IMR-90 (cell line): ENCODE measurements around the gene PCOLCE2. TPM values are rescaled to one million over a fixed set of nuclear protein-coding genes. Genes with fewer than 3 reads are reported as not detected.

Experiments used
- ATAC-seq: fragments of 200-7000 bp; cut with Tn5 transposase; 2 replicates; pipeline ENCODE4 v1.9.1; 2020; ENCODE audit warnings: low read depth, mild to moderate bottlenecking, moderate library complexity
- BruUV-seq: library from RNA; stranded (reverse); fragments of 400-500 nt; replicated peaks from 2 replicates; lab custom pipeline; 2021; lab: Mats Ljungman, UMichigan
- CTCF ChIA-PET: fragments of 300-600 bp; formaldehyde crosslinking; extraction: SDS; loops from one replicate; lab custom pipeline; 2021; ENCODE audit warnings: antibody characterized with exemption; lab: Yijun Ruan, JAX
- POLR2A ChIA-PET: fragments of 300-600 bp; sonication (Branson Sonifier 250); formaldehyde crosslinking; loops from one replicate; lab custom pipeline; 2022; ENCODE audit warnings: antibody characterized with exemption; ENCODE audit not compliant: unreplicated experiment; lab: Charles Lee
- DNase-seq: peaks from one replicate; pipeline ENCODE4 v3.0.0; 2013
- H2AFZ ChIP-seq: replicated peaks from 2 replicates; pipeline ENCODE3; 2013; ENCODE audit warnings: low read length, mild to moderate bottlenecking; ENCODE audit not compliant: poor library complexity
- H2AK5ac ChIP-seq: 2 replicates; pipeline ENCODE4 v1.6.1; 2013; ENCODE audit warnings: low read depth, low read length, inconsistent platforms
- H2AK9ac ChIP-seq: replicated peaks from 2 replicates; pipeline ENCODE3; 2013; ENCODE audit warnings: mild to moderate bottlenecking, low read depth, low read length, moderate library complexity; ENCODE audit not compliant: poor library complexity
- H2BK120ac ChIP-seq: 2 replicates; pipeline ENCODE4 v1.6.1; 2013; ENCODE audit warnings: low read depth, low read length, inconsistent platforms
- H2BK15ac ChIP-seq: 3 replicates; pipeline ENCODE4 v1.6.1; 2013; ENCODE audit warnings: low read depth, low read length, inconsistent platforms
- H2BK20ac ChIP-seq: 2 replicates; pipeline ENCODE4 v1.6.1; 2013; ENCODE audit warnings: low read depth, mild to moderate bottlenecking, inconsistent platforms, low read length, moderate library complexity
- H2BK5ac ChIP-seq: 2 replicates; pipeline ENCODE4 v1.6.1; 2013; ENCODE audit warnings: mild to moderate bottlenecking, low read depth, low read length, inconsistent platforms; ENCODE audit not compliant: poor library complexity, severe bottlenecking
- H3K14ac ChIP-seq: replicated peaks from 2 replicates; pipeline ENCODE4 v1.6.1; 2013; ENCODE audit warnings: low read depth, low read length, inconsistent platforms
- H3K18ac ChIP-seq: 2 replicates; pipeline ENCODE4 v1.6.1; 2013; ENCODE audit warnings: low read depth, low read length, control low read depth
- H3K23ac ChIP-seq: 2 replicates; pipeline ENCODE4 v1.6.1; 2013; ENCODE audit warnings: low read depth, low read length, inconsistent platforms
- H3K27ac ChIP-seq: 2 replicates; pipeline ENCODE4 v1.5.1; 2013; ENCODE audit warnings: mild to moderate bottlenecking, control low read depth, low read length; ENCODE audit not compliant: insufficient read depth
- H3K27me3 ChIP-seq: 2 replicates; pipeline ENCODE4 v1.6.1; 2013; ENCODE audit warnings: low read length; ENCODE audit not compliant: control insufficient read depth, insufficient read depth
- H3K36me3 ChIP-seq: 2 replicates; pipeline ENCODE4 v1.6.1; 2013; ENCODE audit warnings: low read length, mixed read lengths; ENCODE audit not compliant: control insufficient read depth, insufficient read depth
- H3K4ac ChIP-seq: 2 replicates; pipeline ENCODE4 v1.6.1; 2013; ENCODE audit warnings: low read depth, low read length, inconsistent platforms
- H3K4me1 ChIP-seq: 2 replicates; pipeline ENCODE4 v1.6.1; 2013; ENCODE audit warnings: low read length, mixed read lengths; ENCODE audit not compliant: control insufficient read depth, insufficient read depth
- H3K4me2 ChIP-seq: 2 replicates; pipeline ENCODE4 v1.6.1; 2013; ENCODE audit warnings: low read depth, mild to moderate bottlenecking, control low read depth, low read length, moderate library complexity
- H3K4me3 ChIP-seq: 2 replicates; pipeline ENCODE4 v1.5.1; 2013; ENCODE audit warnings: low read depth, mild to moderate bottlenecking, control low read depth, low read length, moderate library complexity; ENCODE audit not compliant: insufficient read depth
- H3K56ac ChIP-seq: 2 replicates; pipeline ENCODE4 v1.6.1; 2013; ENCODE audit warnings: low read length, inconsistent platforms; ENCODE audit not compliant: insufficient read depth; ENCODE audit errors: extremely low read depth
- H3K79me1 ChIP-seq, 2 experiments: 2 replicates each; pipeline ENCODE4 v1.6.1; 2013; ENCODE audit warnings: low read length in 2 of 2, inconsistent platforms in 1 of 2, low read depth in 1 of 2
- H3K9ac ChIP-seq: 2 replicates; pipeline ENCODE4 v1.6.1; 2013; ENCODE audit warnings: low read depth, low read length, control low read depth
- H3K9me1 ChIP-seq: 2 replicates; pipeline ENCODE4 v1.6.1; 2013; ENCODE audit warnings: low read length, inconsistent platforms; ENCODE audit not compliant: insufficient read depth
- H3K9me3 ChIP-seq: 2 replicates; pipeline ENCODE4 v1.6.1; 2013; ENCODE audit warnings: low read length; ENCODE audit not compliant: control insufficient read depth, insufficient read depth
- H4K20me1 ChIP-seq: 2 replicates; pipeline ENCODE4 v1.6.1; 2013; ENCODE audit warnings: low read length, inconsistent platforms; ENCODE audit not compliant: insufficient read depth
- H4K5ac ChIP-seq: 2 replicates; pipeline ENCODE4 v1.6.1; 2013; ENCODE audit warnings: mild to moderate bottlenecking, low read depth, low read length, control low read depth
- H4K8ac ChIP-seq, 2 experiments: 2 replicates each; pipeline ENCODE4 v1.6.1; 2013; ENCODE audit warnings: low read depth in 2 of 2, low read length in 2 of 2, control low read depth in 1 of 2, inconsistent platforms in 1 of 2
- H4K91ac ChIP-seq: 2 replicates; pipeline ENCODE4 v1.6.1; 2013; ENCODE audit warnings: low read depth, low read length, inconsistent platforms; ENCODE audit not compliant: insufficient read depth
- BHLHE40 ChIP-seq: fragments of 150-350 bp; IDR thresholded peaks from 2 replicates; pipeline ENCODE4 v1.6.1; 2016; ENCODE audit warnings: mild to moderate bottlenecking, low read depth, low read length
- RAD21 ChIP-seq: IDR thresholded peaks from 2 replicates; pipeline ENCODE4 v1.6.1; 2012; ENCODE audit warnings: low read length, improper control_type of control experiment
- RFX5 ChIP-seq: IDR thresholded peaks from 2 replicates; pipeline ENCODE4 v1.8.0; 2012; ENCODE audit warnings: low read depth, mild to moderate bottlenecking, low read length, moderate library complexity
- SMC3 ChIP-seq: fragments of 150-350 bp; IDR thresholded peaks from 2 replicates; pipeline ENCODE4 v1.6.1; 2016; ENCODE audit warnings: low read depth, mild to moderate bottlenecking, antibody characterized with exemption, low read length, moderate library complexity
- USF2 ChIP-seq: fragments of 150-350 bp; IDR thresholded peaks from 2 replicates; pipeline ENCODE4 v1.6.1; 2017; ENCODE audit warnings: mild to moderate bottlenecking, antibody characterized with exemption, low read length, low read depth
- WGBS, 2 experiments: methylation state at CpG; one replicate each; pipeline versions ENCODE4 v1.1.5 to v1.1.7; 2013; ENCODE audit warnings: missing lambda C conversion rate in 2 of 2; ENCODE audit not compliant: insufficient read length in 1 of 2; ENCODE audit errors: extremely low coverage in 2 of 2; 5-methylcytosine and 5-hydroxymethylcytosine counted together
- dilution Hi-C: fragments of 300-500 bp; cut with HindIII; formaldehyde crosslinking; loops from one replicate; pipeline ENCODE4 v1.14.3; 2018; ENCODE audit warnings: low sequenced_read_pairs; ENCODE audit not compliant: unreplicated experiment
- in situ Hi-C: fragments of 300-500 bp; cut with MboI; formaldehyde crosslinking; loops from 3 replicates; pipeline ENCODE4 v1.14.3; 2019; ENCODE audit warnings: low sequenced_read_pairs, inconsistent platforms, mixed read lengths
- intact Hi-C: fragments of 100-400 bp; cut with micrococcal nuclease; formaldehyde crosslinking; loops from 2 replicates; pipeline ENCODE4 v1.10.0; 2022
- polyA plus RNA-seq, 3 experiments: library from polyadenylated mRNA; depleted of rRNA; stranded (reverse); fragments of >200 nt; gene quantifications; 2 replicates each; pipeline ENCODE4 v1.2.3, GENCODE V29; 2012; ENCODE audit warnings: low replicate concordance in 1 of 3
- total RNA-seq: library from RNA; depleted of rRNA; stranded (reverse); fragments of >200 nt; gene quantifications from 2 replicates; pipeline ENCODE4 v1.2.3, GENCODE V29; 2012

Gene PCOLCE2
- total and polyA plus RNA-seq, 2 of the 4 experiments (the other 2 are of a cell fraction), result 0.50 to 0.54 TPM

GRCh38 chr3:142817356-142817755 lies 71.5 kb downstream of the PCOLCE2 start:
- no peak overlapping the region for H3K4ac ChIP-seq
- no peak for TF ChIP-seq RAD21
- TF ChIP-seq BHLHE40, result no peak
- no peak for TF ChIP-seq SMC3
- no peak for TF ChIP-seq RFX5
- no peak for TF ChIP-seq USF2
- no peak overlapping the region for H3K4me2 ChIP-seq
- no CpG with 5 or more reads among the region's 1 CpG for WGBS, 2 experiments
- H2BK120ac ChIP-seq, result no peak overlapping the region
- H3K9ac ChIP-seq, result no peak overlapping the region
- H2BK5ac ChIP-seq, result no peak overlapping the region
- H3K4me3 ChIP-seq, result no peak overlapping the region
- H3K14ac ChIP-seq, result no peak overlapping the region
- no peak overlapping the region for H4K8ac ChIP-seq
- H3K4me1 ChIP-seq, result no peaks in the 10 kb centered on the region
- no peak overlapping the region for H4K5ac ChIP-seq
- dilution Hi-C loops (no loop called here), intact Hi-C loops (no loop called here), in situ Hi-C loops (no loop called here)
- H2AK9ac ChIP-seq, result no peak overlapping the region
- no peak overlapping the region for H3K23ac ChIP-seq
- H3K36me3 ChIP-seq, result no peaks in the 10 kb centered on the region
- no peak overlapping the region for H3K27ac ChIP-seq
- H3K56ac ChIP-seq, result no peak overlapping the region
- no peak overlapping the region for H2BK15ac ChIP-seq
- no peaks in the 10 kb centered on the region for H3K79me1 ChIP-seq
- no peak overlapping the region for H3K18ac ChIP-seq
- no peak overlapping the region for H2AFZ ChIP-seq
- H4K91ac ChIP-seq, result no peak overlapping the region
- CTCF ChIA-PET, result interaction anchor here (0.7 to 1.9 kb wide), 3 partner anchors 11 to 221 kb away, joined by 4 to 12 read pairs (median 4); no protein-coding TSS in a partner anchor
- H3K9me1 ChIP-seq, result no peaks in the 10 kb centered on the region
- H2AK5ac ChIP-seq, result no peak overlapping the region
- DNase-seq (no peak), ATAC-seq (no peak)
- peaks cover 6% of the 10 kb centered on the region; the same call in 1 of the 2 replicates for H3K27me3 ChIP-seq
- no peaks in the 10 kb centered on the region for H4K20me1 ChIP-seq
- no peak overlapping the region for H2BK20ac ChIP-seq
- no peaks in the 10 kb centered on the region for H3K9me3 ChIP-seq
- POLR2A ChIA-PET, result no interaction called here
- BruUV-seq, result no TSS peak
